HEK293 (cell line): ENCODE results near the gene GCC2.

Source experiments
- GFI1B ChIP-seq: fragments of 450-650 bp; formaldehyde crosslinking; IDR thresholded peaks from 2 replicates; pipeline ENCODE4 v1.5.1; 2016; ENCODE audit warnings: missing biosample characterization, missing genetic modification characterization
- GLIS1 ChIP-seq: fragments of 450-650 bp; formaldehyde crosslinking; IDR thresholded peaks from 2 replicates; pipeline ENCODE4 v1.5.1; 2016; ENCODE audit warnings: missing biosample characterization, missing genetic modification characterization
- KLF16 ChIP-seq: fragments of 450-650 bp; formaldehyde crosslinking; IDR thresholded peaks from 2 replicates; pipeline ENCODE4 v1.5.1; 2017; ENCODE audit warnings: missing biosample characterization, missing genetic modification characterization
- KLF9 ChIP-seq: fragments of 450-650 bp; formaldehyde crosslinking; IDR thresholded peaks from 2 replicates; pipeline ENCODE4 v1.5.1; 2016; ENCODE audit warnings: missing biosample characterization, missing genetic modification characterization, low read depth
- MEIS1 ChIP-seq: sonication (generic); formaldehyde crosslinking; IDR thresholded peaks from 2 replicates; pipeline ENCODE4 v1.8.1; 2022; ENCODE audit warnings: missing genetic modification reagents, mild to moderate bottlenecking, borderline replicate concordance
- SETDB1 ChIP-seq: IDR thresholded peaks from one replicate; pipeline ENCODE4 v1.6.1; 2017; ENCODE audit warnings: mild to moderate bottlenecking, low read length, moderate library complexity, mixed read lengths; ENCODE audit not compliant: insufficient read length
- SP3 ChIP-seq: fragments of 450-650 bp; formaldehyde crosslinking; IDR thresholded peaks from 2 replicates; pipeline ENCODE4 v1.5.1; 2016; ENCODE audit warnings: missing biosample characterization, missing genetic modification characterization
- SP7 ChIP-seq: fragments of 450-650 bp; formaldehyde crosslinking; IDR thresholded peaks from 2 replicates; pipeline ENCODE4 v1.5.1; 2016; ENCODE audit warnings: missing biosample characterization, missing genetic modification characterization
- TCF7L2 ChIP-seq: IDR thresholded peaks from 2 replicates; pipeline ENCODE4 v1.6.1; 2011; ENCODE audit warnings: low read depth, mild to moderate bottlenecking, inconsistent platforms, low read length, moderate library complexity, borderline replicate concordance
- WT1 ChIP-seq: fragments of 450-650 bp; formaldehyde crosslinking; IDR thresholded peaks from 2 replicates; pipeline ENCODE4 v1.5.1; 2016; ENCODE audit warnings: missing biosample characterization, missing genetic modification characterization
- ZNF114 ChIP-seq: fragments of 450-650 bp; formaldehyde crosslinking; IDR thresholded peaks from 2 replicates; pipeline ENCODE4 v1.5.0; 2017; ENCODE audit warnings: missing biosample characterization, missing genetic modification characterization
- ZNF138 ChIP-seq: fragments of 450-650 bp; formaldehyde crosslinking; IDR thresholded peaks from 2 replicates; pipeline ENCODE4 v1.5.1; 2016; ENCODE audit warnings: missing biosample characterization, missing genetic modification characterization, borderline replicate concordance
- ZNF146 ChIP-seq: fragments of 450-650 bp; formaldehyde crosslinking; IDR thresholded peaks from 2 replicates; pipeline ENCODE4 v1.5.1; 2016; ENCODE audit warnings: missing biosample characterization, missing genetic modification characterization
- ZNF169 ChIP-seq: fragments of 450-650 bp; formaldehyde crosslinking; IDR thresholded peaks from 2 replicates; pipeline ENCODE4 v1.5.1; 2016; ENCODE audit warnings: missing biosample characterization, missing genetic modification characterization
- ZNF184 ChIP-seq: fragments of 450-650 bp; IDR thresholded peaks from 2 replicates; pipeline ENCODE4 v1.5.1; 2018; ENCODE audit warnings: missing biosample characterization, mild to moderate bottlenecking, missing genetic modification characterization
- ZNF211 ChIP-seq: fragments of 450-650 bp; formaldehyde crosslinking; IDR thresholded peaks from 2 replicates; pipeline ENCODE4 v1.5.1; 2016; ENCODE audit warnings: low read depth, missing biosample characterization, missing genetic modification characterization
- ZNF223 ChIP-seq: fragments of 450-650 bp; formaldehyde crosslinking; IDR thresholded peaks from 2 replicates; pipeline ENCODE4 v1.5.1; 2016; ENCODE audit warnings: missing biosample characterization, missing genetic modification characterization
- ZNF239 ChIP-seq: fragments of 450-650 bp; formaldehyde crosslinking; IDR thresholded peaks from 2 replicates; pipeline ENCODE4 v1.5.1; 2016; ENCODE audit warnings: missing biosample characterization, missing genetic modification characterization
- ZNF248 ChIP-seq: fragments of 450-650 bp; formaldehyde crosslinking; IDR thresholded peaks from 2 replicates; pipeline ENCODE4 v1.5.1; 2017; ENCODE audit warnings: missing biosample characterization, missing genetic modification characterization
- ZNF311 ChIP-seq: fragments of 450-650 bp; formaldehyde crosslinking; IDR thresholded peaks from 2 replicates; pipeline ENCODE4 v1.5.1; 2017; ENCODE audit warnings: missing biosample characterization, missing genetic modification characterization, borderline replicate concordance
- ZNF335 ChIP-seq: fragments of 450-650 bp; formaldehyde crosslinking; conservative IDR thresholded peaks from 2 replicates; pipeline ENCODE4 v1.5.1; 2016; ENCODE audit warnings: missing biosample characterization, missing genetic modification characterization
- ZNF423 ChIP-seq: fragments of 450-650 bp; formaldehyde crosslinking; IDR thresholded peaks from 2 replicates; pipeline ENCODE4 v1.5.1; 2016; ENCODE audit warnings: missing biosample characterization, missing genetic modification characterization
- ZNF433 ChIP-seq: fragments of 450-650 bp; formaldehyde crosslinking; IDR thresholded peaks from 2 replicates; pipeline ENCODE4 v1.5.1; 2016; ENCODE audit warnings: missing biosample characterization, missing genetic modification characterization, low read depth
- ZNF548 ChIP-seq: fragments of 450-650 bp; formaldehyde crosslinking; IDR thresholded peaks from 2 replicates; pipeline ENCODE4 v1.5.1; 2016; ENCODE audit warnings: missing biosample characterization, missing genetic modification characterization
- ZNF558 ChIP-seq: fragments of 450-650 bp; formaldehyde crosslinking; IDR thresholded peaks from 2 replicates; pipeline ENCODE4 v1.5.1; 2016; ENCODE audit warnings: missing biosample characterization, missing genetic modification characterization
- ZNF621 ChIP-seq: fragments of 450-650 bp; formaldehyde crosslinking; IDR thresholded peaks from 2 replicates; pipeline ENCODE4 v1.5.1; 2017; ENCODE audit warnings: missing biosample characterization, missing genetic modification characterization
- ZNF629 ChIP-seq: fragments of 450-650 bp; formaldehyde crosslinking; IDR thresholded peaks from 2 replicates; pipeline ENCODE4 v1.5.1; 2017; ENCODE audit warnings: missing biosample characterization, missing genetic modification characterization
- ZNF654 ChIP-seq: fragments of 450-650 bp; formaldehyde crosslinking; IDR thresholded peaks from 2 replicates; pipeline ENCODE4 v1.5.1; 2016; ENCODE audit warnings: low read depth, missing biosample characterization, missing genetic modification characterization
- ZNF658 ChIP-seq: fragments of 450-650 bp; formaldehyde crosslinking; IDR thresholded peaks from 2 replicates; pipeline ENCODE4; 2016; ENCODE audit warnings: missing biosample characterization, missing genetic modification characterization
- ZNF843 ChIP-seq: fragments of 450-650 bp; formaldehyde crosslinking; IDR thresholded peaks from 2 replicates; pipeline ENCODE4 v1.5.1; 2016; ENCODE audit warnings: missing biosample characterization, missing genetic modification characterization
- ZSCAN30 ChIP-seq: fragments of 450-650 bp; IDR thresholded peaks from 2 replicates; pipeline ENCODE4 v1.5.1; 2018; ENCODE audit warnings: missing biosample characterization, mild to moderate bottlenecking, missing genetic modification characterization, moderate library complexity
- TF ChIP-seq, protein P1 (sequence below): fragments of 450-650 bp; formaldehyde crosslinking; IDR thresholded peaks from 2 replicates; pipeline ENCODE4 v1.5.1; 2017; ENCODE audit warnings: missing biosample characterization, missing genetic modification characterization
- TF ChIP-seq, protein P2 (sequence below): fragments of 450-650 bp; formaldehyde crosslinking; IDR thresholded peaks from 2 replicates; pipeline ENCODE4; 2016; ENCODE audit warnings: missing biosample characterization, missing genetic modification characterization
- TF ChIP-seq, protein P3 (sequence below): fragments of 450-650 bp; formaldehyde crosslinking; IDR thresholded peaks from 2 replicates; pipeline ENCODE4 v1.5.1; 2017; ENCODE audit warnings: missing biosample characterization, missing genetic modification characterization
- TF ChIP-seq, protein P4 (sequence below): fragments of 450-650 bp; formaldehyde crosslinking; IDR thresholded peaks from 2 replicates; pipeline ENCODE4 v1.5.1; 2016; ENCODE audit warnings: missing biosample characterization, missing genetic modification characterization
- TF ChIP-seq, protein P5 (sequence below): fragments of 450-650 bp; formaldehyde crosslinking; IDR thresholded peaks from 2 replicates; pipeline ENCODE4 v1.5.1; 2017; ENCODE audit warnings: missing biosample characterization, missing genetic modification characterization

The GCC2 gene

DNA sequence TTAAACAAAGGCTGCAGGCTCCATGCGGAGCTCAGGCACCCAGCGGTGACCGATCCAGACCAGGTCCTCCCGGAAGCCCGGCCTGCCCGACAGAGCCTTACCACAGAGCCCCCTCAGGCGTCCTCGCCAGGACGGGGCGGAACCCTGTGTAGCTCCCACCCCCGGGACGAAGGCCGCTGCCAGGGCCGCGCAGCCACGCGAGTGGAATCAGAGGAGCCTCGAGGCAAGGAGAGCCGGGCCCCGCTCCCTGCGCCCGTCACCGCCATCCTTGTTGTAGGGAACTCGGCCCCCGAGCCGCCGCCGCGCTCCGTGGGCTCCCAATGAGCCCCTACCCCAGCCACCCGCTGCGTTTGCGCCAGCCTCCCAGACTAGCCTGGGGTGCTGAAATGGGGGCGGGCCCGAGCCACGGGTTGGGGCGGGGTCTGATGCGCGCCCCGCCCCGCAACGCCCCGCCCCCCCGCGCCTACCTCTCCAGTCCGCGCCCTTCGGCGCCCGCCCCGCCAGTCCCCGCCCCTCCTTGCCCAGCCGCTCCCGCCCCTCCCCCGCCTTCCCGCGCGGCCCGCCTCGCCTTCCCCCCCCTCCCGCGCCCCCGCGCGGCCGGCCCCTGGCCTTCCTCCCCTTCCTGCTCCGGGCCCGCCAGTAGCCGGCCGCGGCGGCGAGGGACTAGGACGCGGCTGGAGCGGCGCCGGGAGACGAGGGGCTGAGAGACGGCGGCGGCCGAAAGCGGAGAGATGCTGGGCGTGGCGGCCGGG is 85.0 kb downstream of the GCC2 start, which contains the start of gene LIMS1 (continued):
- TF ChIP-seq, protein P1, sequence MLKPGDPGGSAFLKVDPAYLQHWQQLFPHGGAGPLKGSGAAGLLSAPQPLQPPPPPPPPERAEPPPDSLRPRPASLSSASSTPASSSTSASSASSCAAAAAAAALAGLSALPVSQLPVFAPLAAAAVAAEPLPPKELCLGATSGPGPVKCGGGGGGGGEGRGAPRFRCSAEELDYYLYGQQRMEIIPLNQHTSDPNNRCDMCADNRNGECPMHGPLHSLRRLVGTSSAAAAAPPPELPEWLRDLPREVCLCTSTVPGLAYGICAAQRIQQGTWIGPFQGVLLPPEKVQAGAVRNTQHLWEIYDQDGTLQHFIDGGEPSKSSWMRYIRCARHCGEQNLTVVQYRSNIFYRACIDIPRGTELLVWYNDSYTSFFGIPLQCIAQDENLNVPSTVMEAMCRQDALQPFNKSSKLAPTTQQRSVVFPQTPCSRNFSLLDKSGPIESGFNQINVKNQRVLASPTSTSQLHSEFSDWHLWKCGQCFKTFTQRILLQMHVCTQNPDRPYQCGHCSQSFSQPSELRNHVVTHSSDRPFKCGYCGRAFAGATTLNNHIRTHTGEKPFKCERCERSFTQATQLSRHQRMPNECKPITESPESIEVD (tag by site-specific recombination) = no peak
- TF ChIP-seq, protein P2, sequence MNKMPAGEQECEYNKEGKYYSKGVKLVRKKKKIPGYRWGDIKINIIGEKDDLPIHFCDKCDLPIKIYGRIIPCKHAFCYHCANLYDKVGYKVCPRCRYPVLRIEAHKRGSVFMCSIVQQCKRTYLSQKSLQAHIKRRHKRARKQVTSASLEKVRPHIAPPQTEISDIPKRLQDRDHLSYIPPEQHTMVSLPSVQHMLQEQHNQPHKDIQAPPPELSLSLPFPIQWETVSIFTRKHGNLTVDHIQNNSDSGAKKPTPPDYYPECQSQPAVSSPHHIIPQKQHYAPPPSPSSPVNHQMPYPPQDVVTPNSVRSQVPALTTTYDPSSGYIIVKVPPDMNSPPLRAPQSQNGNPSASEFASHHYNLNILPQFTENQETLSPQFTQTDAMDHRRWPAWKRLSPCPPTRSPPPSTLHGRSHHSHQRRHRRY (tag by site-specific recombination) = no peak
- TF ChIP-seq MEIS1 (CRISPR knock-in tag) (no peak), GFI1B (no peak), ZSCAN30 (tag by site-specific recombination) (peak; percentile 64), ZNF548 (tag by site-specific recombination) (no peak), ZNF311 (tag by site-specific recombination) (no peak), ZNF114 (tag by site-specific recombination) (no peak), ZNF621 (tag by site-specific recombination) (no peak), SP3 (tag by site-specific recombination) (peak; percentile 88), GLIS1 (tag by site-specific recombination) (peak; percentile 72), ZNF223 (tag by site-specific recombination) (no peak), ZNF211 (no peak), SETDB1 (no peak), ZNF248 (tag by site-specific recombination) (no peak), KLF9 (tag by site-specific recombination) (peak; percentile 77), KLF16 (tag by site-specific recombination) (peak; percentile 70), ZNF558 (tag by site-specific recombination) (no peak), ZNF843 (tag by site-specific recombination) (peak; percentile 17; the same call in 1 of the 2 replicates), ZNF423 (tag by site-specific recombination) (peak; percentile 91), ZNF146 (tag by site-specific recombination) (no peak), TCF7L2 (no peak), WT1 (tag by site-specific recombination) (peak; percentile 65), ZNF629 (tag by site-specific recombination) (peak; percentile 42; the same call in 1 of the 2 replicates), ZNF239 (tag by site-specific recombination) (no peak), ZNF169 (tag by site-specific recombination) (no peak), ZNF184 (tag by site-specific recombination) (no peak), ZNF335 (peak; percentile 6; the same call in 1 of the 2 replicates), ZNF138 (tag by site-specific recombination) (no peak), ZNF654 (tag by site-specific recombination) (no peak), ZNF658 (tag by site-specific recombination) (no peak), ZNF433 (no peak), SP7 (tag by site-specific recombination) (peak; percentile 81)
- TF ChIP-seq, protein P3, sequence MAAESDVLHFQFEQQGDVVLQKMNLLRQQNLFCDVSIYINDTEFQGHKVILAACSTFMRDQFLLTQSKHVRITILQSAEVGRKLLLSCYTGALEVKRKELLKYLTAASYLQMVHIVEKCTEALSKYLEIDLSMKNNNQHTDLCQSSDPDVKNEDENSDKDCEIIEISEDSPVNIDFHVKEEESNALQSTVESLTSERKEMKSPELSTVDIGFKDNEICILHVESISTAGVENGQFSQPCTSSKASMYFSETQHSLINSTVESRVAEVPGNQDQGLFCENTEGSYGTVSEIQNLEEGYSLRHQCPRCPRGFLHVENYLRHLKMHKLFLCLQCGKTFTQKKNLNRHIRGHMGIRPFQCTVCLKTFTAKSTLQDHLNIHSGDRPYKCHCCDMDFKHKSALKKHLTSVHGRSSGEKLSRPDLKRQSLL (tag by site-specific recombination) = peak; percentile 68; the same call in 1 of the 2 replicates
- TF ChIP-seq, protein P4, sequence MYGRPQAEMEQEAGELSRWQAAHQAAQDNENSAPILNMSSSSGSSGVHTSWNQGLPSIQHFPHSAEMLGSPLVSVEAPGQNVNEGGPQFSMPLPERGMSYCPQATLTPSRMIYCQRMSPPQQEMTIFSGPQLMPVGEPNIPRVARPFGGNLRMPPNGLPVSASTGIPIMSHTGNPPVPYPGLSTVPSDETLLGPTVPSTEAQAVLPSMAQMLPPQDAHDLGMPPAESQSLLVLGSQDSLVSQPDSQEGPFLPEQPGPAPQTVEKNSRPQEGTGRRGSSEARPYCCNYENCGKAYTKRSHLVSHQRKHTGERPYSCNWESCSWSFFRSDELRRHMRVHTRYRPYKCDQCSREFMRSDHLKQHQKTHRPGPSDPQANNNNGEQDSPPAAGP (tag by site-specific recombination) = peak; percentile 64; the same call in 1 of the 2 replicates
- TF ChIP-seq, protein P5, sequence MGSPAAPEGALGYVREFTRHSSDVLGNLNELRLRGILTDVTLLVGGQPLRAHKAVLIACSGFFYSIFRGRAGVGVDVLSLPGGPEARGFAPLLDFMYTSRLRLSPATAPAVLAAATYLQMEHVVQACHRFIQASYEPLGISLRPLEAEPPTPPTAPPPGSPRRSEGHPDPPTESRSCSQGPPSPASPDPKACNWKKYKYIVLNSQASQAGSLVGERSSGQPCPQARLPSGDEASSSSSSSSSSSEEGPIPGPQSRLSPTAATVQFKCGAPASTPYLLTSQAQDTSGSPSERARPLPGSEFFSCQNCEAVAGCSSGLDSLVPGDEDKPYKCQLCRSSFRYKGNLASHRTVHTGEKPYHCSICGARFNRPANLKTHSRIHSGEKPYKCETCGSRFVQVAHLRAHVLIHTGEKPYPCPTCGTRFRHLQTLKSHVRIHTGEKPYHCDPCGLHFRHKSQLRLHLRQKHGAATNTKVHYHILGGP (tag by site-specific recombination) = no peak
